CD4-positive, alpha-beta T cell treated with Interleukin-2 at 100 ng/mL for 4 hours (primary cell): ENCODE results near the gene STEAP4.

Experiments used
- DNase-seq: peaks from one replicate; pipeline ENCODE4 v3.0.0-alpha.2; 2020; ENCODE audit warnings: low spot score

STEAP4 gene

DNA sequence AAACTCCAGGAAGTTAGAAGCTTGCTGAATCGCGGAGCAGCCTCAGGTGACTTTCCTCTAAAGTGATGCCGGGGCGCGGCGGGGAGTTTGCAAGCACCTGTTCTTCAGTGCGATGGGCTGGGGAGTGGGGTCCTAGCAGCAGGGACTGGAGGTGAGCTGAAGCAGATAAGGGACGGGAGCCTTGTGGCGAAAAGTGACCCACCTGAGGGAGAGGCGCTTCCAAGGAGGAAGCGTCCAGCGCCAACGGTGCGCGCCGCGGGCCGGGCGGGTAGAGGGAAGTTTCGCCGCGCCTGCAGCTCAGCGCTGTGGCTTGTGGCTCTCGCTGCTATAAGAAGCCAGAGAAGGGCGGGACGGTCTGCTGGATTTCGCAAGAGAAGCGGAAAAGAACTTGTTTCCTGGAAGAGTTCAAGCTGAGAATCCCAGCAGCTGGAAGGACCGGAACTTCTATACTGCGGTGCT, at the start of gene STEAP4:
STEAP4 (minus strand) TSS at position 305 of the 459 bp plus-strand sequence. CDS start 22,625 bp downstream, outside the sequence.
- no peak for DNase-seq

GRCh38 chr7:88355011-88355410, 48.3 kb upstream of the STEAP4 start:
- DNase-seq: no peak

- DNase-seq: no peak
Observed at GRCh38 chr7:88350118-88350517, 43.4 kb upstream of the STEAP4 start.

DNA sequence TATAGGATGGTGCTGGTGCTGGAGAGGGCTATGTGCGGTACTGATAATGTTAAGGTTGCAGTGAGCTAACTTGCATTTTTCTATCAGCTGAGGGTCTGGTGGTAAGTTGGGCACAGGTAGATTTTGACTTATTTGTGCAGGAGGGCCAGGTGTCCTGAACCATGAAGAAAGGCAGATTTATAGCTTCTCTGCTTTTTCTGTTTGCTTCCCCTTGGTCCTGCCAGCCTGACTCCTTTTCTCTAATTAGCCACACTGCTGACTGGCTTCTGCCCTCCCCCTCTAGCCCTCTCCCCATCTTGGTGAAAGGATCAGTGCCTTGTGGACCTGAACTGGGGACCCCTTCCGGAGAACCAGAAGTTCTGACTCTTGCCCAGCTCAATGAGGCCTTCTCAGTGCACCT, 40.8 kb upstream of the STEAP4 start:
- no peak for DNase-seq

DNA sequence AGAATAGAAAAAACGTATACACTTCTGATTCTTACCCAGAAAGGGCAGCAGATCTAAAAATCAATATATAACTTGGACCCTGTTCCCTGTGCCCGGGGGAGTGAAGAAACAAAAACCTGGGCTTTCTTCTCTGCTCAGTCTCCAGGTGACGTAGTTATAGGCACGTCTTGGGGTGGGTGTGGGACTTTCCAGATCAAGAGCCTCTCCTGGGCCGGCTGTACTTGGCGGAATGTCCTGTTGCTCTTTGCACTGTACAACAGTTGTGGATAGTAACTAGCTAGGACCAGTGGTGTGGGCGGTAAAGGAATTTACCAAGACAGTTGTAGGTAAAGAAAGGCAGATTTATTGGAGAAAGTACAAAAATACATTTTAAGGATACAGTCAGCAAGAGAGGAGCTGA, 40.4 kb upstream of the STEAP4 start:
- DNase-seq: no peak

DNA sequence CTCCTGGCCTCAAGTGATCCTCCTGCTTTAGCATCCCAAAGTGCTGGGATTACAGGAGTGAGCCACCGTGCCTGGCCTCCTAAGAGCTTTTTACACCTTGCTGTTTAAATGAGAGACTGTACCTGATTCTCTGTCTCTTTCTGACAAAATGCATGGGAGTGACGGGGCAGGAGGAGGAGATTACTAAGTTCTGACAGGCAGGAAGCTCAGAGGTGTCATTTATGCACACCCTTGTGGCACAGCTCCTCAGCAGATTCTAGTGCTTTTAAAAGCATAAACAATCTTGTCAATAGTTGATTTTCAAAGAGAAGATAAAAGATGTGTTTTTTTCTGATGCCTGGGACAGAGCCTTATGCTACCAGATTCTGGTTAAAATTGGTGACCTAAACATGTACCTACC, 39.7 kb upstream of the STEAP4 start:
- no peak for DNase-seq

DNA sequence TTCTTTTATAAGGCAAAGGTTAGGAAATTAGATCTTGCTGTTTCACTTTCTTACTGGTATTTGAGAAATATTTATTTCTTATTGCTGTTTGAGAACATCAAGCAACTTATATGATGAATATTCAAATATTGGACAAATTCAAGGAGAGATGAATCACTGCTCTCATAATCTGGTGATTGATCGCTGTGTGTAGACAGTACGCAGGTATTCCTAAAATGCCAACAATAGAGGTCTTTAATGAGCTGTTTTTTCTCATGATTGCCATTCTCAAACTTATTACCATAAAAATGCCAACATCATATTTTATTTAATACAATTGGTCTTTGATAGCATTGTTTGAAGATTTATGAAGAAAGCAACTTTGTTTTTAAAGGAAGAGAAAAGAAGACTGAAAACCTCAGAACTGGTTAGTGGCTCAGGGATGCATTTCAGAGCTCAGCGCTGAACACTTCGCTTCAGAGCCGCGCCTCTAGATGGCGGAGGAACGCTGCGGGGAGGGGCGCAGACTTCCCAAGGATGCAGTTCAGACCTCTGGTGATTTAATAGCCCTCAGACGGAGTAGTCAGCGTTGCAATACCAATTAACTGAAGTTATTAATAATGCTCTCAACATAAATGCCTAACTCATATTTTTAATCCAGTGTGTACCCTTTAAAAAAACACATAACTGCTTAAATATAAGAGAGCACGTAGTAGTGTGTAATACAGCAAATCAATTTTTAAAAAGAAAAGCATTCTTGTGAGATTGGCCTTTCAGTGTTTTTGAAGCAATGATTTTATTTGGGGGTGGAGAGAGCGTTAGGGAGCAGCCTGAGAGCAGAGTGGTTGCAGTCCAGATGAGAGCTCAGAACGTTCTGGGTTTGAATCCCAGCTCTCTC, 38.5 kb upstream of the STEAP4 start:
- no peak for DNase-seq

DNA sequence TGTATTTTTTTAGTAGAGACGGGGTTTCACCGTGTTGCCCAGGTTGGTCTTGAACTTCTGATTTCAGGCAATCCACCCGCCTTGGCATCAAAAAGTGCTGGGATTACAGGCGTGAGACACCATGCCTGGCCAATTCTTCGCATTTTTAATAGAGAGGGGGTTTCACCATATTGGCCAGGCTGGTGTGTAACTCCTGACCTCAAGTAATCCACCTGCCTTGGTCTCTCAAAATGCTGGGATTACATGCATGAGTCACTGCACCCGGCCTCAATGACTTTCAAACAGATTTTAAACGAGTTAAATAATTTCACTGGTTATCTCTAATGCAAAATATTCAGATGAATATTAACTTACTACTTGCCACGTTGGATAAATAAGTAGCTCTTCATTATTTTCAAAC, 37.6 kb upstream of the STEAP4 start:
- DNase-seq: no peak

DNA sequence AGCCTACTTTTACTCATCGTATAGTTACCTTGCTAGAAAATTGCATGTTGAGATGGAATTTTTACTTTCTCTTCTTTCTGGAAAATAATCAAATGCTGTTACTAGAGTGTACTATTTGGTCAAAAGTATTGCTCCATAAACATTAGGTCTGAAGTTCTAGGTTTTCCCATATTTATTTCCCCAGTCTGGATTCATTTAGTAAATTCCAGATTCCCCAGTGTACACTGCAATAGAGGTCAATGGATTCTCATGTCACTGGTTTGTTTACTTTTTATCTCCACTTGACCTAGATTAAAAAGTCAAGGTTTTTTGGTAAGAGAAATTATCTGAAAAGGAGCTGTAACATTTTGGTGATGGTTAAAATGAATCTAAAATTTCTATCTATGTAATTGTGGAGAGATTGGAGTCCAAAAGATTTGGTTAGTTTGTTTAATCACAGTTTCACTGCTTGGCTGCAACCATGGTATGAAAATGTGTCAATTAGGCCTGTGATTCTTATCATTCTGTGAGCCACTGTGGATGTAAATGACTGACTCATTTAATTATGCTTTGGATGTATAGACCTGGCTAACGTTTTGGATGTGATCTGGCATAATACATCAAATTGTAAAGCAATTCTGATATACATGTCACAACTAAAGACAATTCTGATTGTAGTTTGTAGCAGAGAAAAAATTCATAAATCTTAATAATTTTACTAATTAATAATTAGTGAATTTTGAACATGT, 32.7 kb upstream of the STEAP4 start:
- no peak for DNase-seq

DNA sequence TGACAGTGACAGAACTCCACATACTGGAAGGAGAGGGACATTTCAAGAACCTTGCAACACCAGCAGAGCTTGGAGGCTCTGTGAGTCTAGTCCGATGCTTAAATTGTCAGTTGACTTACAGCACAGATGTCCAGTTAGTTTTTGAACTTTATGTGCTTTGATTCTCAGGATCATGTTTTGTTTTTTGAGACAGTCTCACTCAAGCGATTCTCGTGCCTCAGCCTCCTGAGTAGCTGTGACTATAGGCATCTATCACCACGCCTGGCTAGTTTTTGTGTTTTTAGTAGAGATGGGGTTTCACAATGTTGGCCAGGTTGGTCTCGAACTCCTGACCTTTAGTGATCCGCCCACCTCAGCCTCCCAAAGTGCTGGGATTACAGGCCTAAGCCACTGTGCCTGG, 31.8 kb upstream of the STEAP4 start:
- no peak for DNase-seq

GRCh38 chr7:88337572-88337971, 30.9 kb upstream of the STEAP4 start:
- DNase-seq: no peak

GRCh38 chr7:88331322-88331721, 24.6 kb upstream of the STEAP4 start:
- no peak for DNase-seq

DNA sequence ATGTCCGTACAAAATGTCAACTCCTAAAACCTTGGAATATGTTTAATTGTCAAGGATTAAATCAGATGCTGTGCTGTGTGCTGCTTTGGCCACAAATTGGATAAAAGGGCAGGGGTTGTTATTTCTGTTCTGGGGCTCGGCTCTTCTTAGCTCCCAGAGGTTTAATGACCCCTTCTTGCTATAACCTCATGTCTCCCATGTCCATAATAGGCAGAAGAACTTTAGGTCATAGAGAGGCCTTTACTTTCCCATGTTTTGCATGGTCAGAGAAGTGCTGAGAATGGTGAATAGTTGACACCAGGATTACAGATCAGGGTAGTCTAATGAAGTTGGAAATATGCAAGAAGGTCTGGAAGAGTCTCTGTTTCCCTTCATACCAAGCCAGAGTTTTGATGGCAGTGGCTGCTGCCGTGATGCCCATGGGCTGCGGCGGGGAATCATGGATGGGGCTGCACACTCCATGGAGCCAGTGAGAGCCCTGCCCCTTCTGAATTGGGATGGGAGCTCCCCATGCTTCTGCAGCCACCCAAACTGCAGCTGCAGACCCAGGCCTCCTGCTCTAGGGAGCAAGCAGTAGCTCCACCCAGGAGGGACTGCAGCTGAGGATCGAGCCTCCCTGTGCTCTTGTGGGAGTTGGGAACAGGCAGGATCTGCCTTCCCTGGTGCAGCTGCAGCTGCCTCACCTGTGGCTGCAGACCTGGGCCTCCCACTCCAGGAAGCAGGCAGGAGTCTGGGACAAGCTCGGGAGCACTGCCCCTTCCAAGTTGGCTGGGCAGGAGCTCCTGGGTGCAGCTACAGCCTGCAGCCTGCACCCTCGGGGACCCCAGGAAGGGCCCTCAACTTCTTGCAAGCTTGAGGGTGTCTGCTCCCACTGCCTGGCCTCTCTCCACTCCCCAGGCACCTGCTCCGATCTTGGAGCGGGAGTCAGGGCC, 23.1 kb upstream of the STEAP4 start:
- no peak for DNase-seq

DNA sequence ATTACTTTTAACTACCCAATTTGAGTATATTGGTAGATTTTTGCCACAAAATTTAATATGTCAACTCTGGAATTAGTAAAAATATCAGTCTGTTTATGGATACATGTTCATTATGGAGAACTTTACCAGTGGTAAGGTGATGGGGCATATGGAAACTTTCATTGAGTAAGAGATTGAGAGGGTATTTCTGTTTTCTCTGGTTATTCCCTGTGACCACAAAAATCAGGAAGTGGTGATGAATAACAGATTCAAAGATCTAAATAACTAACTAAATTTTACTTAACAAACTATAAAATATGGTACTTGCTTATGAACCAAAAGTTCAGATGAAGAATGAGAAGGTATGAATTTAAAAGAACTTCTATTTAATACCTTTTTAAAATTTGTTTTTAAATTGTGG, 22.1 kb upstream of the STEAP4 start:
- DNase-seq: no peak

- DNase-seq: no peak
Observed at GRCh38 chr7:88324699-88325098, 18.0 kb upstream of the STEAP4 start.

- no peak for DNase-seq
Observed at GRCh38 chr7:88322151-88322550, 15.5 kb upstream of the STEAP4 start.

DNA sequence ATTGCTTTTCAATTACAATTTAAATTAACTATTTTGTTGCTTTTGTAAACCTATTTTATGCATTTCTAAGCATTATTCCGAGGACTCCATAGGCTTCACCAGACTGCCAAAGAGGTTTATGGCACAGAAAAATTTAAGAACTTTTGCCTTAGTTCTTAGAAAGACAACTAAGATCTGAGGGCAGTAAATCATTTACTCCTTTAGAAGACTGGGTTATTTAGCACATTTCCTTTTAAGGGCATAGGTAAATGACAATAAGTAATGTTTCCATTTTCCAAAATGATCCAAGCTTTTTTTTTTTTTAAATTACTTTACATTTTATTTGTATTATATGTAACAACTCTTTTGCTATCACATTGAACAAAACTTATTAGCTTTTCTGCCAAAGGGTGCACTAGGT, 15.0 kb upstream of the STEAP4 start:
- DNase-seq: no peak

DNA sequence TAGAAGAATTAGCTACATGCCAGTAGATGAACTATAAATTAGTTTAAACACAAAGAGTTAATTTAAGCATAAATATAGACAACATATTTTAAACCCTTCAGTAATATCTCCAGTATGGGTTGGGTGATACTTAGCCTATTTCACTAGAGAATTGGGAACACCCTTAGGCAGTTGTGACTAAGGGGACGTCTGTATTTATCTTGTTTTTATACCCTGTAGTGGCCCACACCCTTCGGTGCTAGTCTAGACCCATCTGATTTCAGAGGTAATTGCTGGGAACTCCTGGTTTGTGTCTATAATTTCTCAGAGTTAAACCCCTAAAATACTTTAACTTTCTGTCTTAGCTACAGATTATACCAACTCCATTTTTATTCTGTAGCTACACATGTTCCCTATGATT, 11.5 kb upstream of the STEAP4 start:
- DNase-seq: no peak

DNA sequence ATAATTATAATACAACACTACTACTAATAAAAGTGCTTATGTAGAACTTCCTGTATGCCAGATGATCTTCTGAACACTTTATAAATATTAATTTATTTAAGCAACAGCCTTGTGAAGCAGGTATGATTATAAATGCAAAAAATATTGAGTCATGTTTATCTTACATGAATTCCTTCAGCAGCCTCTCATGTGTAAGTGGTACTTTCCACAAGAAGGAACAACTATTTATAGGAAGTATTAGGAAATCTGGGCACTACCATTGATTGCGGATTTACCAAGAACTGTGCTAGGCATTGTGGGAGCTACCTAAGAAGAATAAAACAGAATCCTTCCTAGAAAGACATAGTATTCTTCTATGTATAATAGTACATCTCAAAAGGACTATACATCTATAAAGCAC, 10.7 kb upstream of the STEAP4 start:
- no peak for DNase-seq

DNA sequence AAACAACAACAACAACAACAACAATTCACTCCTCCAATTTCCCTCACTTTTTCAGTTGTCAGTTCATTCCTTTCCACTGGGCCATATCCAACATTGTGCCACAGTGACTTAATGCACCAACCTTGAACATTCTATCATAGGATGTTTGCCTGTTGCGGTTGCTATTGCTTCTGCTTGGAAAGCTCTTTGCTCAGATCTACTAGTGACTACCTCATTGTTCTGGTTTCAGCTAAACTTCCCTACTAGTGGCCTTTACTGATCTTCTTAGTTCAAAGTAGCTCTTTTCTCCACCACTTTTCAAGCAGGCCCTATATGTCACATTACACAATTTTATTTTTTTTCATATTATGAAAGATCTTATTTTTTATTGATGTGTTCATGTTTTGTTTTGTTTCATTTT, 9.8 kb upstream of the STEAP4 start:
- no peak for DNase-seq

- DNase-seq: no peak
Observed at GRCh38 chr7:88315522-88315921, 8.8 kb upstream of the STEAP4 start.

- DNase-seq: no peak
Observed at GRCh38 chr7:88314061-88314491, 7.4 kb upstream of the STEAP4 start.
